H1 (cell line): ENCODE results near the gene SLC35F1. TPM values are rescaled to one million over a fixed set of nuclear protein-coding genes. Genes with fewer than 3 reads are reported as not detected.

ENCODE experiments used
- CTCF ChIA-PET: fragments of 300-600 bp; sonication (Branson Sonifier 250); formaldehyde crosslinking; loops from one replicate; lab custom pipeline; 2021; ENCODE audit not compliant: partially characterized antibody; lab: Charles Lee
- POLR2A ChIA-PET: fragments of 300-600 bp; sonication (Branson Sonifier 250); formaldehyde crosslinking; loops from one replicate; lab custom pipeline; 2021; ENCODE audit warnings: inconsistent platforms; ENCODE audit not compliant: partially characterized antibody; lab: Charles Lee
- DNase-seq, 2 experiments: peaks; one replicate each; pipeline versions ENCODE4 v3.0.0 to v3.0.0-alpha.2; 2010 to 2022; ENCODE audit warnings: low spot score in 2 of 2, low read depth in 1 of 2, mixed read lengths in 1 of 2
- FAIRE-seq: peaks from 2 replicates; lab custom pipeline; 2011; peaks lifted over from hg19 to GRCh38; lab: Jason Lieb, UNC
- H2AFZ ChIP-seq: 2 replicates; pipeline ENCODE4 v1.8.1; 2012; ENCODE audit warnings: low read length, inconsistent platforms
- H2AK5ac ChIP-seq: 2 replicates; pipeline ENCODE4 v1.6.1; 2013; ENCODE audit warnings: low read depth, low read length
- H2BK120ac ChIP-seq: replicated peaks from 2 replicates; pipeline ENCODE3; 2013; ENCODE audit warnings: low read depth, low read length, inconsistent platforms
- H2BK12ac ChIP-seq: 2 replicates; pipeline ENCODE4 v1.6.1; 2013; ENCODE audit warnings: low read depth, low read length
- H2BK15ac ChIP-seq: 2 replicates; pipeline ENCODE4 v1.6.1; 2013; ENCODE audit warnings: low read length
- H2BK20ac ChIP-seq: 2 replicates; pipeline ENCODE4 v1.6.1; 2013; ENCODE audit warnings: low read length
- H2BK5ac ChIP-seq: 2 replicates; pipeline ENCODE4 v1.6.1; 2013; ENCODE audit warnings: low read depth, low read length
- H3K14ac ChIP-seq: 2 replicates; pipeline ENCODE4 v1.6.1; 2013; ENCODE audit warnings: inconsistent platforms; ENCODE audit not compliant: insufficient read length
- H3K18ac ChIP-seq: 2 replicates; pipeline ENCODE4 v1.6.1; 2013; ENCODE audit warnings: low read length; ENCODE audit errors: extremely low read depth
- H3K23ac ChIP-seq: 2 replicates; pipeline ENCODE4 v1.6.1; 2013; ENCODE audit warnings: inconsistent platforms; ENCODE audit not compliant: insufficient read length
- H3K23me2 ChIP-seq: 2 replicates; pipeline ENCODE4 v1.6.1; 2013; ENCODE audit warnings: low read depth, low read length
- H3K27ac ChIP-seq: 2 replicates; pipeline ENCODE4 v1.6.1; 2011; ENCODE audit warnings: low read depth, low read length, inconsistent platforms
- H3K27me3 ChIP-seq, 4 experiments: replicated peaks in 1 of 4; 1 replicate in 1 of 4; 2 replicates in 3 of 4; pipeline versions ENCODE4 v1.6.1 to v1.8.1; 2011 to 2013; ENCODE audit warnings: low read length in 3 of 4, mild to moderate bottlenecking in 3 of 4, inconsistent platforms in 2 of 4, mixed read lengths in 2 of 4, moderate library complexity in 1 of 4; ENCODE audit not compliant: control insufficient read depth in 3 of 4, insufficient read depth in 3 of 4; ENCODE audit errors: extremely low read depth in 1 of 4
- H3K36me3 ChIP-seq, 4 experiments: 2 replicates each; pipeline versions ENCODE4 v1.6.1 to v1.8.1; 2011 to 2013; ENCODE audit warnings: mild to moderate bottlenecking in 4 of 4, low read length in 3 of 4, moderate library complexity in 2 of 4, control low read depth in 1 of 4, inconsistent platforms in 1 of 4; ENCODE audit not compliant: insufficient read depth in 4 of 4, control insufficient read depth in 2 of 4
- H3K4ac ChIP-seq: replicated peaks from 2 replicates; pipeline ENCODE3; 2013; ENCODE audit warnings: low read length, low read depth, mixed read lengths, inconsistent platforms; ENCODE audit not compliant: insufficient read length
- H3K4me1 ChIP-seq, 4 experiments: replicated peaks in 1 of 4; 1 replicate in 1 of 4; 2 replicates in 3 of 4; pipeline versions ENCODE4 v1.6.1 to v1.8.1; 2011 to 2013; ENCODE audit warnings: low read length in 3 of 4, inconsistent platforms in 2 of 4, mixed read lengths in 1 of 4; ENCODE audit not compliant: insufficient read depth in 4 of 4, control insufficient read depth in 3 of 4
- H3K4me2 ChIP-seq, 2 experiments: 2 replicates each; pipeline versions ENCODE4 v1.6.1 to v1.8.1; 2011 to 2013; ENCODE audit warnings: low read depth in 2 of 2, low read length in 2 of 2, control low read depth in 1 of 2, inconsistent platforms in 1 of 2, mild to moderate bottlenecking in 1 of 2; ENCODE audit not compliant: insufficient read depth in 1 of 2
- H3K4me3 ChIP-seq, 4 experiments: fragments of 200-600, 300-600 bp in 1 of 4; sonication (generic), shearing (Covaris generic), sonication (Bioruptor Twin) in 1 of 4; 2 replicates each; pipeline versions ENCODE4 v1.5.1 to v1.8.1; 2011 to 2016; ENCODE audit warnings: low read length in 4 of 4, low read depth in 3 of 4, control low read depth in 2 of 4, inconsistent platforms in 2 of 4, mild to moderate bottlenecking in 2 of 4, mixed read lengths in 1 of 4, moderate library complexity in 1 of 4; ENCODE audit not compliant: insufficient read depth in 2 of 4; ENCODE audit errors: extremely low read depth in 1 of 4
- H3K56ac ChIP-seq: replicated peaks from 2 replicates; pipeline ENCODE3; 2013; ENCODE audit warnings: low read depth, mild to moderate bottlenecking, mixed read lengths, low read length, inconsistent platforms; ENCODE audit not compliant: insufficient read length
- H3K79me1 ChIP-seq: 2 replicates; pipeline ENCODE4 v1.6.1; 2013; ENCODE audit warnings: low read depth, low read length, control low read depth
- H3K79me2 ChIP-seq, 2 experiments: 2 replicates each; pipeline versions ENCODE4 v1.6.1 to v1.8.1; 2012 to 2013; ENCODE audit warnings: low read length in 2 of 2, mild to moderate bottlenecking in 2 of 2, inconsistent platforms in 1 of 2; ENCODE audit not compliant: insufficient read depth in 2 of 2, control insufficient read depth in 1 of 2
- H3K9ac ChIP-seq, 4 experiments: replicated peaks in 1 of 4; 1 replicate in 1 of 4; 2 replicates in 3 of 4; pipeline versions ENCODE4 v1.6.1 to v1.8.1; 2011 to 2013; ENCODE audit warnings: low read depth in 3 of 4, low read length in 3 of 4, control low read depth in 2 of 4, mild to moderate bottlenecking in 2 of 4, moderate library complexity in 2 of 4, inconsistent platforms in 1 of 4; ENCODE audit errors: extremely low read depth in 1 of 4
- H3K9me3 ChIP-seq, 2 experiments: 2 replicates each; pipeline versions ENCODE4 v1.6.1 to v1.8.1; 2012 to 2013; ENCODE audit warnings: mild to moderate bottlenecking in 2 of 2, moderate library complexity in 2 of 2, control low read depth in 1 of 2, inconsistent platforms in 1 of 2, low read depth in 1 of 2, low read length in 1 of 2, mixed read lengths in 1 of 2; ENCODE audit not compliant: insufficient read depth in 2 of 2
- H4K20me1 ChIP-seq, 2 experiments: replicated peaks in 1 of 2; 2 replicates each; pipeline versions ENCODE3 to v1.8.1; 2011 to 2013; ENCODE audit warnings: inconsistent platforms in 2 of 2, low read length in 2 of 2, mild to moderate bottlenecking in 1 of 2; ENCODE audit not compliant: insufficient read depth in 2 of 2, control insufficient read depth in 1 of 2
- H4K5ac ChIP-seq: 2 replicates; pipeline ENCODE4 v1.6.1; 2013; ENCODE audit warnings: low read length, low read depth, mixed read lengths, inconsistent platforms; ENCODE audit not compliant: insufficient read length
- H4K8ac ChIP-seq: 2 replicates; pipeline ENCODE4 v1.8.0; 2013; ENCODE audit warnings: mild to moderate bottlenecking, moderate library complexity, low read length, inconsistent platforms; ENCODE audit not compliant: insufficient read depth; ENCODE audit errors: extremely low read depth
- H4K91ac ChIP-seq: replicated peaks from 2 replicates; pipeline ENCODE3; 2013; ENCODE audit warnings: low read length, mixed read lengths, inconsistent platforms; ENCODE audit not compliant: insufficient read length
- ASH2L ChIP-seq: fragments of 200-600, 300-600 bp; sonication (generic); IDR thresholded peaks from one replicate; pipeline ENCODE4 v1.7.1; 2017; ENCODE audit warnings: low read length
- BCL11A ChIP-seq, 2 experiments: IDR thresholded peaks; one replicate each; pipeline ENCODE4 v1.6.1; 2011; ENCODE audit warnings: low read depth in 2 of 2, low read length in 2 of 2, mild to moderate bottlenecking in 2 of 2
- BRCA1 ChIP-seq: IDR thresholded peaks from 2 replicates; pipeline ENCODE4 v1.6.1; 2012; ENCODE audit warnings: low read depth, low read length, improper control_type of control experiment
- E2F6 ChIP-seq: IDR thresholded peaks from 2 replicates; pipeline ENCODE4 v1.6.1; 2012; ENCODE audit warnings: inconsistent platforms
- HDAC6 ChIP-seq: IDR thresholded peaks from one replicate; pipeline ENCODE4 v1.7.1; 2012; ENCODE audit warnings: low read depth, mild to moderate bottlenecking, inconsistent platforms, low read length, moderate library complexity
- POLR2A ChIP-seq, 2 experiments: IDR thresholded peaks; 1 replicate in 1 of 2; 2 replicates in 1 of 2; pipeline ENCODE4 v1.6.1; 2011; ENCODE audit warnings: low read depth in 2 of 2, low read length in 2 of 2, mild to moderate bottlenecking in 2 of 2; ENCODE audit errors: control extremely low read depth in 1 of 2
- TAF1 ChIP-seq: IDR thresholded peaks from 2 replicates; pipeline ENCODE4 v1.6.1; 2011; ENCODE audit warnings: mild to moderate bottlenecking, low read depth, low read length
- WGBS, 2 experiments: shearing (Covaris generic) in 1 of 2; methylation state at CpG; one replicate each; pipeline versions ENCODE4 v1.1.6 to v1.1.7; 2013 to 2015; ENCODE audit warnings: low lambda C conversion rate in 2 of 2, mixed read lengths in 2 of 2, inconsistent platforms in 1 of 2, low coverage in 1 of 2, missing lambda C conversion rate in 1 of 2; ENCODE audit not compliant: insufficient replicate concordance in 2 of 2, insufficient coverage in 1 of 2, insufficient read length in 1 of 2; ENCODE audit errors: extremely low coverage in 1 of 2, missing lambda C conversion rate in 1 of 2; 5-methylcytosine and 5-hydroxymethylcytosine counted together
- polyA plus RNA-seq, 7 experiments: library from polyadenylated mRNA; depleted of rRNA in 3 of 7; stranded (reverse) in 5 of 7; unstranded in 2 of 7; fragments of >200 nt in 5 of 7; fragments of 200-250 nt in 2 of 7; gene quantifications; 1 replicate in 5 of 7; 2 replicates in 1 of 7; 4 replicates in 1 of 7; pipeline versions ENCODE4 v1.2.1 to v1.2.3, GENCODE V29; 2011 to 2013; ENCODE audit warnings: missing spikeins in 2 of 7, mixed read lengths in 2 of 7
- total RNA-seq: library from RNA; stranded (reverse); fragmentation: NEBNext Ultra II Directional; extraction: Animal tissue kit (Norgen Biotek cat#: 25700); gene quantifications from 2 replicates; pipeline ENCODE4 v1.2.1, GENCODE V29; 2021

Gene SLC35F1
- total and polyA plus RNA-seq, 2 of the 8 experiments (the other 6 are each of a cell fraction or from before 2014, with no cell fraction given) = 7.0 to 10.0 TPM

GRCh38 chr6:117989086-117989485 lies 82.0 kb downstream of the SLC35F1 start:
- no peak overlapping the region for H2AFZ ChIP-seq
- no peak overlapping the region for H2BK20ac ChIP-seq
- WGBS, 2 experiments = 86% methylated on average over 3 of the region's 3 CpGs; no CpG with 5 or more reads in 1 of the 2 experiments
- no peak overlapping the region for H2BK12ac ChIP-seq
- DNase-seq = no peak
- no peak overlapping the region for H3K18ac ChIP-seq
- no peak overlapping the region for H3K4ac ChIP-seq
- H4K20me1 ChIP-seq = no peaks in the 10 kb centered on the region
- H2BK5ac ChIP-seq = no peak overlapping the region
- H2AK5ac ChIP-seq = no peak overlapping the region
- H3K27me3 ChIP-seq = no peaks in the 10 kb centered on the region
- H4K5ac ChIP-seq = no peak overlapping the region
- no peak overlapping the region for H3K56ac ChIP-seq
- H3K79me1 ChIP-seq = 0 out of 2 replicates have a peak, but pooled peaks cover 2% of the 10 kb centered on the region
- no peaks in the 10 kb centered on the region for H3K36me3 ChIP-seq
- ChIA-PET CTCF (interaction anchor here (1.2 kb wide), 1 partner anchor 91 kb away, joined by 4 read pairs; no protein-coding TSS in a partner anchor), POLR2A (no interaction called here)
- H2BK15ac ChIP-seq = no peak overlapping the region
- TF ChIP-seq POLR2A (IDR thresholded peaks at IDR 0.05; ENCODE audit: control extremely low read depth in 1 of 2, low read depth in 2 of 2, low read length in 2 of 2) (no peak), BCL11A (IDR thresholded peaks at IDR 0.05; ENCODE audit: low read depth in 2 of 2, low read length in 2 of 2) (no peak), ASH2L (no peak), E2F6 (no peak), TAF1 (no peak), BRCA1 (no peak), HDAC6 (no peak)
- H3K27ac ChIP-seq = no peak overlapping the region
- no peak overlapping the region for H3K4me3 ChIP-seq
- no peaks in the 10 kb centered on the region for H3K9me3 ChIP-seq
- H3K79me2 ChIP-seq = no peaks in the 10 kb centered on the region
- FAIRE-seq = no peak
- no peak overlapping the region for H4K91ac ChIP-seq
- H3K14ac ChIP-seq = no peak overlapping the region
- H3K9ac ChIP-seq = no peak overlapping the region; a peak in 1 of 7 replicates
- H2BK120ac ChIP-seq = no peak overlapping the region
- no peak overlapping the region for H3K23ac ChIP-seq
- no peak overlapping the region for H3K4me2 ChIP-seq
- no peaks in the 10 kb centered on the region for H3K23me2 ChIP-seq
- 0 out of 7 replicates have a peak, but pooled peaks cover 0 to 2% (median 0%) of the 10 kb centered on the region in 4 experiments for H3K4me1 ChIP-seq
- H4K8ac ChIP-seq = no peak overlapping the region
